Uterus (tissue), 4 donors: ENCODE data around the gene ARMC2. TPM values are rescaled to one million over a fixed set of nuclear protein-coding genes. Genes with fewer than 3 reads are reported as not detected.
"Not testable (repeated sequence)": the region's sequence is repeated elsewhere in the genome, so short reads cannot be mapped to it uniquely, and the experiment has no call there.

Experiments
- DNase-seq, 2 donors: peaks; one replicate each; pipeline ENCODE4 v3.0.0-alpha.2; 2019 to 2020
- H3K27ac ChIP-seq, 2 donors: fragments of 200-600 bp; sonication (generic); 1 replicate in 1 of 2; 2 replicates in 1 of 2; pipeline ENCODE4 v1.5.1; 2016 to 2018
- H3K27me3 ChIP-seq, 2 donors: fragments of 200-600 bp; sonication (generic); one replicate each; pipeline ENCODE4 v1.5.1; 2018 to 2019; ENCODE audit warnings: control low read depth in 1 of 2
- H3K36me3 ChIP-seq, 2 donors: fragments of 200-600 bp; sonication (generic); one replicate each; pipeline ENCODE4 v1.5.1; 2019; ENCODE audit warnings: control low read depth in 1 of 2
- H3K4me1 ChIP-seq, 2 donors: fragments of 200-600 bp; sonication (generic); one replicate each; pipeline ENCODE4 v1.5.1; 2018 to 2019; ENCODE audit warnings: control low read depth in 1 of 2
- H3K4me3 ChIP-seq, 2 donors: fragments of 200-600 bp; sonication (generic); 1 replicate in 1 of 2; 2 replicates in 1 of 2; pipeline ENCODE4 v1.5.1; 2018 to 2019; ENCODE audit warnings: mild to moderate bottlenecking in 1 of 2
- H3K9me3 ChIP-seq, 2 donors: fragments of 200-600 bp; sonication (generic); one replicate each; pipeline ENCODE4 v1.5.1; 2019; ENCODE audit warnings: control low read depth in 1 of 2
- POLR2A ChIP-seq, 2 donors: fragments of 450-650 bp; IDR thresholded peaks; one replicate each; pipeline ENCODE4 v1.6.1; 2016; ENCODE audit warnings: antibody characterized with exemption in 2 of 2, mild to moderate bottlenecking in 1 of 2, moderate library complexity in 1 of 2
- intact Hi-C: fragments of 100-400 bp; cut with DNase I; formaldehyde crosslinking; loops from one replicate; pipeline ENCODE4 v1.15.1; 2023; ENCODE audit warnings: low total_unique reads
- total RNA-seq, 4 donors: library from RNA; depleted of rRNA in 3 of 4; stranded (reverse); fragments of >200 nt in 3 of 4; gene quantifications; one replicate each; pipeline versions ENCODE4 v1.1.0 to v1.2.4, GENCODE V29; 2014 to 2023
- TF ChIP-seq, protein P1 (sequence below), 4 experiments: fragments of 200-600 bp in 2 of 4; fragments of 450-650 bp in 2 of 4; sonication (generic) in 2 of 4; IDR thresholded peaks; one replicate each; pipeline ENCODE4 v1.5.1; 2016 to 2019; ENCODE audit warnings: antibody characterized with exemption in 4 of 4, mild to moderate bottlenecking in 2 of 4, moderate library complexity in 1 of 4
- donor health status: DM: yes; HTN: yes; CAD: no.

Gene ARMC2
- total RNA-seq, 4 donors from 2014 or later, result 5.1 to 15.1 (median 9.1) TPM; not detected in 1

DNA sequence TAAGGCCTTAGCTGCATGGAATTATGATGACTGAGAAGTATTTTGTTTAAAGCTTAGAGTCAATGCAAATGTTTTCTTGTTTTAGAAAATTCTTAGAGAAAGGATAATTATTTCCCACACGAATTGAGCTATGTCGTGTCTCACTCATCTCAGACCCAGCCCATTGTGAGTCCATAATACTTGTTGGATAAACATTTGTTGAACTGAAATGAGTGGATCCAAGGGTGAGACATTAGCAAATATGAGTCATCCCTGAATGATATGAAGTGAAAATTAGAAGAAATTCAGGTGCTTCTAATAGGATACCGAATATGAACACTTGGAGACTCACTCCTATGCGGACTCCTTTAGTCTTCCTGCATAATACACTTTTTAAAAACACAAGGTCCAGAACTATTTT lies 41.6 kb upstream of the ARMC2 start:
- no peak for DNase-seq
- Histone ChIP-seq H3K4me1 (no peaks in the 10 kb centered on the region), H3K9me3 (no peaks in the 10 kb centered on the region), H3K27me3 (no peaks in the 10 kb centered on the region), H3K27ac (no peak overlapping the region), H3K4me3 (no peak overlapping the region), H3K36me3 (no peaks in the 10 kb centered on the region)
- intact Hi-C loops, result no loop called here
- TF ChIP-seq POLR2A (IDR thresholded peaks at IDR 0.05), result no peak
- TF ChIP-seq, protein P1, sequence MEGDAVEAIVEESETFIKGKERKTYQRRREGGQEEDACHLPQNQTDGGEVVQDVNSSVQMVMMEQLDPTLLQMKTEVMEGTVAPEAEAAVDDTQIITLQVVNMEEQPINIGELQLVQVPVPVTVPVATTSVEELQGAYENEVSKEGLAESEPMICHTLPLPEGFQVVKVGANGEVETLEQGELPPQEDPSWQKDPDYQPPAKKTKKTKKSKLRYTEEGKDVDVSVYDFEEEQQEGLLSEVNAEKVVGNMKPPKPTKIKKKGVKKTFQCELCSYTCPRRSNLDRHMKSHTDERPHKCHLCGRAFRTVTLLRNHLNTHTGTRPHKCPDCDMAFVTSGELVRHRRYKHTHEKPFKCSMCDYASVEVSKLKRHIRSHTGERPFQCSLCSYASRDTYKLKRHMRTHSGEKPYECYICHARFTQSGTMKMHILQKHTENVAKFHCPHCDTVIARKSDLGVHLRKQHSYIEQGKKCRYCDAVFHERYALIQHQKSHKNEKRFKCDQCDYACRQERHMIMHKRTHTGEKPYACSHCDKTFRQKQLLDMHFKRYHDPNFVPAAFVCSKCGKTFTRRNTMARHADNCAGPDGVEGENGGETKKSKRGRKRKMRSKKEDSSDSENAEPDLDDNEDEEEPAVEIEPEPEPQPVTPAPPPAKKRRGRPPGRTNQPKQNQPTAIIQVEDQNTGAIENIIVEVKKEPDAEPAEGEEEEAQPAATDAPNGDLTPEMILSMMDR (IDR thresholded peaks at IDR 0.05), result no peak

DNA sequence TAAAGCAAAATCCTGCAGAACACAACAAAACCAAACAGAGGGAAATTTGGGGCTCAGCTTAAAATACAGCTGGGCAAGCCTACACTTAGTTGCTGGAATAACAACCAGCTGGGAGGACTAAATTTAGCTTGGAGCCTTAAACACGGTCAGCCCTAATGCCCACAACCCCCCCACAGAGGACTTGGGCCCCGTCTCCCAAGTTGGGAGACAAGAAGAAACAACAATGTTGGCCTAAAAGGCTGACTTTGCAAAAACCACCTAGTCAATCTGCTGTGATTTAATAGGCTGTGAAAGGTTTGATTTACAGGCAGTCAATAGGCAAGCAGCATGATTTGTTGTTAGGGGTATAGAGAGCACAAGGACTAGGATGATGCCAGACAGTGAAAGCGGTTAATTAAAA lies 40.3 kb upstream of the ARMC2 start:
- H3K4me3 ChIP-seq, result no peak overlapping the region
- DNase-seq, result no peak
- H3K27ac ChIP-seq, result no peak overlapping the region
- intact Hi-C loops, result no loop called here
- no peaks in the 10 kb centered on the region for H3K36me3 ChIP-seq
- H3K4me1 ChIP-seq, result no peaks in the 10 kb centered on the region
- H3K27me3 ChIP-seq, result no peaks in the 10 kb centered on the region
- H3K9me3 ChIP-seq, result no peaks in the 10 kb centered on the region
- TF ChIP-seq, protein P1 (IDR thresholded peaks at IDR 0.05), result no peak
- no peak for TF ChIP-seq POLR2A (IDR thresholded peaks at IDR 0.05)

DNA sequence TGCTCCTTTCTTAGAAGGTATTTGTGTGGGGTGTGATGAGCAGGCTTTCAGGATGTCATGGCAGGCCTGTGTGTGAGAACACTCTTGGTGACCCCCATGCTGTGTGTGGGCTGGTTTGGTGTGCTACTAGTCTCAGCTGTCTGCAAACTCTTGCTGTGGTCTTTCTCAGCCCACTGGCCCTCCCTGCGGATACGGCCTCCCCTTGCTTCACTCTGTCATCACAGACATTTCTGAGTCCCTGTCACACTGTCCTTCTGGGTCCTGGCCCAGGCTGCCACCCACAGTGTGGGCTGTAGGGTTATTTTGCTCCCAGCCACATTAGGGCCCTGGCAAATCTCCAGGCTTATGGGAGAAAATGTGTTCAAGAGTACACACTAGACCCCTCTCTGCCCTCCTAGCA lies 39.0 kb upstream of the ARMC2 start:
- TF ChIP-seq, protein P1 (IDR thresholded peaks at IDR 0.05), result no peak
- no peak for TF ChIP-seq POLR2A (IDR thresholded peaks at IDR 0.05)
- intact Hi-C loops, result no loop called here
- Histone ChIP-seq H3K9me3 (no peaks in the 10 kb centered on the region), H3K27ac (no peak overlapping the region), H3K27me3 (no peaks in the 10 kb centered on the region), H3K36me3 (no peaks in the 10 kb centered on the region), H3K4me1 (no peaks in the 10 kb centered on the region), H3K4me3 (no peak overlapping the region)
- DNase-seq, result no peak

DNA sequence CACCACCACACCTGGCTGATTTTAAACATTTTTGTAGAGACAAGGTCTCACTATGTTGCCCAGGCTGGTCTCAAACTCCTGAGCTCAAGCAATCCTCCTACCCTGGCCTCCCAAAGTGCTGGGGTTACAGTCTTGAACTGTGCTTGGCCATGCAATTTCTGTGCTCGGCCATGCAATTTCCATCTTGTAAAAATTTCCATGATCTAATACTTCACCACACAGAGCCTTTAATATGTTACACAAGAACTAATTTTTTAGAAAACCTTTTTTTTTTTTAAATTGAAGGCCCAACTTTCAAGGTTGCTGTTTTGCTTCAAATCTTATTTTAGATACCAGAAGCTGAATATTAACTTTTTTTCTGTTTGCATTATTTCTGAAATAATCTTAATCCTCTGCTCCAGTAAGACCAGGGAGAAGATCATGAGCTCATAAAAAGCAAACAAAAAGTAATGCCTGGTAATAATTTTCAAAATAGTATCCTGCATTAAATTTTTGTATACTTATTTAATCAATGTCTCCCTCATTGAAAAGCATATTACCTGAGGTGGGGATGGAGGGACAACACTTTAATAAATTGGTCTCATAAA lies 38.1 kb upstream of the ARMC2 start:
- intact Hi-C loops, result no loop called here
- DNase-seq, result no peak
- H3K4me1 ChIP-seq, result no peaks in the 10 kb centered on the region
- H3K27me3 ChIP-seq, result no peaks in the 10 kb centered on the region
- H3K27ac ChIP-seq, result no peak overlapping the region
- H3K36me3 ChIP-seq, result no peaks in the 10 kb centered on the region
- H3K4me3 ChIP-seq, result no peak overlapping the region
- TF ChIP-seq, protein P1 (IDR thresholded peaks at IDR 0.05), result no peak
- TF ChIP-seq POLR2A (IDR thresholded peaks at IDR 0.05), result no peak
- no peaks in the 10 kb centered on the region for H3K9me3 ChIP-seq

DNA sequence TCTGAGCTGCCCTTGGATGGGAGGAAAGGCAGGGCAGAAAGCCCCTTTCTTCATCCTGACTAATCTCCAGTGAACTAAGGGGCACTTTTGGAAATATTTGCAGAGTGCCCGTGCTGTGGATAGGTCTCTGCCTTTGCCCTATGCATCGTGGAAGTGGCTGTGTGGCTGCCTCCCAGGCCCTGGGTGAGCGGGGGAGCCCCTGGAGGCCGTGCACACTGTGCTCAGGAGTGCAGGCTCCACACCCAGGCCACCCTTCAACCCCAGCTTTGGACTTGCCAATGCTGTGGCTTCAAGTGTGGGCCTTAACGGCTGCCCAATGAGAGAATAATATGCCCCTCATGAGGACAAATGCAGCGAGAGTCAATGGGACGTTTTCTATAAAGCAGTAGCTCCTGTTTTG lies 36.7 kb upstream of the ARMC2 start:
- Histone ChIP-seq H3K27me3 (no peaks in the 10 kb centered on the region), H3K9me3 (no peaks in the 10 kb centered on the region), H3K4me1 (no peaks in the 10 kb centered on the region), H3K4me3 (no peak overlapping the region), H3K36me3 (no peaks in the 10 kb centered on the region), H3K27ac (no peak overlapping the region)
- DNase-seq, result no peak
- intact Hi-C loops, result no loop called here
- TF ChIP-seq, protein P1 (IDR thresholded peaks at IDR 0.05), result no peak
- TF ChIP-seq POLR2A (IDR thresholded peaks at IDR 0.05), result no peak

DNA sequence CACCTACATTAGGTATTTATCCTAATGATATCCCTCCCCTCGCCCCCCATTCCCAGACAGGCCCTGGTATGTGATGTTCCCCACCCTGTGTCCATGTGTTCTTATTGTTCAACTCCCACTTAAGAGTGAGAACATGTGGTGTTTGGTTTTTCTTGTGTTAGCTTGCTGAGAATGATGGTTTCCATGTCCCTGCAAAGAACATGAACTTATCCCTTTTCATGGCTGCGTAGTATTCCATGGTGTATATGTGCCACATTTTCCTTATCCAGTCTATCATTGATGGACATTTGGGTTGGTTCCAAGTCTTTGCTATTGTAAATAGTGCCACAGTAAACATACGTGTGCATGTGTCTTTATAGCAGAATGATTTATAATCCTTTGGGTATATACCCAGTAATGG lies 35.0 kb upstream of the ARMC2 start:
- H3K4me1 ChIP-seq, H3K4me3 ChIP-seq, H3K27me3 ChIP-seq, H3K27ac ChIP-seq, H3K36me3 ChIP-seq, intact Hi-C loops, DNase-seq, H3K9me3 ChIP-seq: not testable (repeated sequence)

DNA sequence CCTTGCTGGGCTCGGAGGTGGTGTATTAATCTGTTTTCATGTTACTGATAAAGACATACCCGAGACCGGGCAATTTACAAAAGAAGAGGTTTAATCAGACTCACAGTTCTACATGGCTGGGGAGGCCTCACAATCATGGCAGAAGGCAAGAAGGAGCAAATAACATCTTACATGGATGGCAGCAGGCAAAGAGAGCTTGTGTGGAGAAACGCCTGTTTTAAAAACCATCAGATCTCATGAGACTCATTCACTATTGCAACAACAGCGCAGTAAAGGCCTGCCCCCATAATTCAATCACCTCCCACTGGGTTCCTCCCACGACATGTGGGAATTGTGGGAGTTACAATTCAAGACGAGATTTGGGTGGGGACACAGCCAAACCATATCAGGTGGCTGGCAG lies 30.9 kb upstream of the ARMC2 start:
- DNase-seq, H3K27me3 ChIP-seq, intact Hi-C loops, H3K9me3 ChIP-seq, H3K36me3 ChIP-seq, H3K4me1 ChIP-seq, H3K4me3 ChIP-seq, H3K27ac ChIP-seq: not testable (repeated sequence)
